RWPE1 (cell line): ENCODE measurements around the gene ABCC2.
"Not testable (repeated sequence)": the region's sequence is repeated elsewhere in the genome, so short reads cannot be mapped to it uniquely, and the experiment has no call there.

Source experiments
- CTCF ChIA-PET: fragments of 350-600 bp; sonication (Branson Sonifier 250); formaldehyde crosslinking; extraction: SDS; loops from one replicate; lab custom pipeline; 2021; lab: Yijun Ruan, JAX
- POLR2A ChIA-PET: fragments of 400-600 bp; formaldehyde crosslinking; extraction: SDS; loops from one replicate; lab custom pipeline; 2020; ENCODE audit warnings: antibody characterized with exemption; ENCODE audit not compliant: low non-redundant PET; lab: Yijun Ruan, JAX
- DNase-seq: peaks from one replicate; pipeline ENCODE4 v3.0.0; 2012; ENCODE audit warnings: low spot score
- H3K27ac ChIP-seq: fragments of 450-650 bp; 2 replicates; pipeline ENCODE4 v1.5.1; 2017
- CTCF ChIP-seq: fragments of 450-650 bp; conservative IDR thresholded peaks from 2 replicates; pipeline ENCODE4 v1.5.1; 2017; ENCODE audit warnings: low read depth, mild to moderate bottlenecking

ABCC2 gene

GRCh38 chr10:99881371-99881770 lies 98.9 kb downstream of the ABCC2 start:
- DNase-seq: no peak
- no peak overlapping the region for H3K27ac ChIP-seq
- no peak for TF ChIP-seq CTCF
- ChIA-PET CTCF (interaction anchor here (1.0 kb wide), 1 partner anchor 25 kb away, joined by 3 read pairs; no protein-coding TSS in a partner anchor), POLR2A (no interaction called here)

GRCh38 chr10:99883523-99883922 lies 101.1 kb downstream of the ABCC2 start:
- no peak for DNase-seq
- POLR2A ChIA-PET: interaction anchor here (0.6 kb wide), 1 partner anchor 108 kb away, joined by 6 read pairs; no protein-coding TSS in a partner anchor
- no peak for TF ChIP-seq CTCF
- H3K27ac ChIP-seq: no peak overlapping the region
- CTCF ChIA-PET: interaction anchor here (0.6 to 0.7 kb wide), 3 partner anchors 16 to 126 kb away, joined by 3 to 5 read pairs (median 3); no protein-coding TSS in a partner anchor

GRCh38 chr10:99888622-99889021 lies 106.2 kb downstream of the ABCC2 start:
- no peak for TF ChIP-seq CTCF
- no peak for DNase-seq
- CTCF ChIA-PET: interaction anchor here (0.6 to 0.7 kb wide), 2 partner anchors 239 to 383 kb away, joined by 3 read pairs; no protein-coding TSS in a partner anchor
- POLR2A ChIA-PET: no interaction called here
- no peak overlapping the region for H3K27ac ChIP-seq

DNA sequence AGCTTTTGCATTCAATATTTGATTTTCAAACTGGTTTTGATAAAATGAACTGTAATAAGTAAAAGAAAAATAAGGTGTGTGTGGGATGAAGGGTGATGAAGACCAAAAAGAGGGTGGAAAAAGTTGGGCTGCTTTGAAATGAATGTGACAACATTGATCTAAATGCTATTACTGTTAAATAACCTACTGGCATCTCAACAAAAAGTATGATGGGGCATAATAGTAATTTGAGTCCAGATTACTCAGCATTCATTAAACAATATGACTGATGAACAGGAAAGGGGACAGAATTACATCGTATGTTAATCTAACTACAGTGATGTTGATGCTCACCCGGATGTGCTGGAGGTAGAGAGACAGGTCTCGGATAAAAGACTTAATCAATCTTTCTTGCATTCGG lies 112.2 kb downstream of the ABCC2 start:
- POLR2A ChIA-PET: interaction anchor here (0.6 kb wide), 1 partner anchor 115 kb away, joined by 4 read pairs; no protein-coding TSS in a partner anchor
- CTCF ChIA-PET: interaction anchor here (1.0 kb wide), 1 partner anchor 151 kb away, joined by 4 read pairs; no protein-coding TSS in a partner anchor
- DNase-seq: no peak
- TF ChIP-seq CTCF: no peak
- H3K27ac ChIP-seq: no peak overlapping the region

DNA sequence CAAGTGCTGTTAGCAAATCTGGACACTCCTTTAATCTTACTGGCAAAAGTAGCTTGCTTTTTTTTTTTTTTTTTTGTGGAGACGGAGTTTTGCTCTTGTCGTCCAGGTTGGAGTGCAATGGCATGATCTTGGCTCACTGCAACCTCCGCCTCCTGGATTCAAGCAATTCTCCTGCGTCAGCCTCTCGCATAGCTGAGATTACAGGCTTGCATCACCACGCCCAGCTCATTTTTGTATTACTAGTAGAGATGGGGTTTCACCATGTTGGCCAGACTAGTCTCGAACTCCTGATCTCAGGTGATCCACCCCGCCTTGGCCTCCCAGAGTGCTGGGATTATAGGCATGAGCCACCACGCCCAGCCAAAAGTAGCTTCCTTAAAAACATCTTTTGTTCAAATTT lies 112.6 kb downstream of the ABCC2 start:
- not testable (repeated sequence) for DNase-seq, H3K27ac ChIP-seq
- CTCF ChIA-PET: interaction anchor here (1.0 kb wide), 1 partner anchor 151 kb away, joined by 4 read pairs; no protein-coding TSS in a partner anchor
- POLR2A ChIA-PET: interaction anchor here (0.6 kb wide), 1 partner anchor 116 kb away, joined by 4 read pairs; no protein-coding TSS in a partner anchor

GRCh38 chr10:99895867-99896266 lies 113.4 kb downstream of the ABCC2 start:
- H3K27ac ChIP-seq: no peak overlapping the region
- ChIA-PET POLR2A (no interaction called here), CTCF (no interaction called here)
- no peak for DNase-seq
- no peak for TF ChIP-seq CTCF
